Measurements from ENCODE around the gene ACOXL. TPM values are rescaled to one million over a fixed set of nuclear protein-coding genes. Genes with fewer than 3 reads are reported as not detected.

ACOXL gene
- total RNA-seq, 2 experiments from 2014 or later, result 0.14 to 0.56 TPM

- ATAC-seq (no peak), DNase-seq (no peak)
- Mint-ChIP-seq H3K4me1 (ENCODE audit: low read depth) (peaks cover 14% of the 10 kb centered on the region), H3K36me3 (ENCODE audit: low read depth) (peaks cover 2% of the 10 kb centered on the region), H3K27me3 (peaks cover 14% of the 10 kb centered on the region), H3K27ac (no peak overlapping the region), H3K9me3 (peaks cover 2% of the 10 kb centered on the region), H3K4me3 (no peak overlapping the region)
- ChIA-PET CTCF (interaction anchor here (0.7 to 4.5 kb wide), 5 partner anchors 7 to 233 kb away, joined by 3 to 28 read pairs (median 3); no protein-coding TSS in a partner anchor), POLR2A (interaction anchor here (0.5 kb wide), 1 partner anchor 192 kb away, joined by 3 read pairs; no protein-coding TSS in a partner anchor)
- intact Hi-C loops (cut with micrococcal nuclease), result no loop called here
- TF ChIP-seq CTCF (IDR thresholded peaks at IDR 0.05), result peak; percentile 45
These were observed 86.6 kb downstream of the ACOXL start for GRCh38 chr2:110818767-110819481.

- CTCF ChIA-PET, result interaction anchor here (0.7 to 4.5 kb wide), 4 partner anchors 8 to 232 kb away, joined by 3 to 28 read pairs (median 3); no protein-coding TSS in a partner anchor
- Mint-ChIP-seq H3K36me3 (ENCODE audit: low read depth) (peaks cover 2% of the 10 kb centered on the region), H3K9me3 (peaks cover 7% of the 10 kb centered on the region), H3K27me3 (peaks cover 14% of the 10 kb centered on the region), H3K4me3 (no peak overlapping the region), H3K4me1 (ENCODE audit: low read depth) (peaks cover 14% of the 10 kb centered on the region), H3K27ac (no peak overlapping the region)
- no peak for DNase-seq
- POLR2A ChIA-PET, result interaction anchor here (0.5 kb wide), 1 partner anchor 191 kb away, joined by 3 read pairs; no protein-coding TSS in a partner anchor
- no peak for TF ChIP-seq CTCF (IDR thresholded peaks at IDR 0.05)
- intact Hi-C loops (cut with micrococcal nuclease), result no loop called here
- ATAC-seq, result no peak
These were observed 87.3 kb downstream of the ACOXL start for GRCh38 chr2:110819711-110820110.

GRCh38 chr2:110820128-110820527, 87.8 kb downstream of the ACOXL start:
- intact Hi-C loops (cut with micrococcal nuclease), result no loop called here
- ATAC-seq, result no peak
- no peak for DNase-seq
- ChIA-PET CTCF (interaction anchor here (1.0 to 4.5 kb wide), 2 partner anchors 8 to 232 kb away, joined by 3 to 28 read pairs; no protein-coding TSS in a partner anchor), POLR2A (no interaction called here)
- TF ChIP-seq CTCF (IDR thresholded peaks at IDR 0.05), result no peak
- peaks cover 8% of the 10 kb centered on the region for H3K9me3 Mint-ChIP-seq
- H3K27ac Mint-ChIP-seq, result no peak overlapping the region
- H3K36me3 Mint-ChIP-seq (ENCODE audit: low read depth), result peaks cover 2% of the 10 kb centered on the region
- H3K4me3 Mint-ChIP-seq, result no peak overlapping the region
- H3K4me1 Mint-ChIP-seq (ENCODE audit: low read depth), result peaks cover 14% of the 10 kb centered on the region
- peaks cover 14% of the 10 kb centered on the region for H3K27me3 Mint-ChIP-seq

- ChIA-PET POLR2A (no interaction called here), CTCF (interaction anchor here (4.5 kb wide), 1 partner anchor 11 kb away, joined by 28 read pairs; no protein-coding TSS in a partner anchor)
- H3K27ac Mint-ChIP-seq, result no peak overlapping the region
- intact Hi-C loops (cut with micrococcal nuclease), result no loop called here
- peaks cover 2% of the 10 kb centered on the region for H3K36me3 Mint-ChIP-seq (ENCODE audit: low read depth)
- H3K4me3 Mint-ChIP-seq, result no peak overlapping the region
- DNase-seq (no peak), ATAC-seq (no peak)
- peaks cover 8% of the 10 kb centered on the region for H3K9me3 Mint-ChIP-seq
- TF ChIP-seq CTCF (IDR thresholded peaks at IDR 0.05), result no peak
- peaks cover 27% of the 10 kb centered on the region for H3K4me1 Mint-ChIP-seq (ENCODE audit: low read depth)
- peaks cover 12% of the 10 kb centered on the region for H3K27me3 Mint-ChIP-seq
These were observed 90.8 kb downstream of the ACOXL start for GRCh38 chr2:110823165-110823564.

- no peak for TF ChIP-seq CTCF (IDR thresholded peaks at IDR 0.05)
- peak; percentile 53 for ATAC-seq
- POLR2A ChIA-PET, result no interaction called here
These were observed 95.1 kb downstream of the ACOXL start for GRCh38 chr2:110827511-110827910.

More at GRCh38 chr2:110827511-110827910, 95.1 kb downstream of the ACOXL start:
- Mint-ChIP-seq H3K27me3 (peaks cover 3% of the 10 kb centered on the region), H3K4me1 (ENCODE audit: low read depth) (peaks cover 16% of the 10 kb centered on the region), H3K4me3 (no peak overlapping the region), H3K27ac (no peak overlapping the region), H3K9me3 (peaks cover 8% of the 10 kb centered on the region), H3K36me3 (ENCODE audit: low read depth) (peaks cover 2% of the 10 kb centered on the region)
- intact Hi-C loops (cut with micrococcal nuclease), result no loop called here
- DNase-seq, result no peak
- CTCF ChIA-PET, result interaction anchor here (0.8 to 1.6 kb wide), 4 partner anchors 15 to 34 kb away, joined by 3 to 4 read pairs (median 4); no protein-coding TSS in a partner anchor

Data from activated CD8-positive, alpha-beta T cell treated with anti-CD3 and anti-CD28 coated beads for 36 hours (primary cell).